ACC112 (cell line): ENCODE measurements around the gene PCNX2.
"Not testable (repeated sequence)": the region's sequence is repeated elsewhere in the genome, so short reads cannot be mapped to it uniquely, and the experiment has no call there.

ENCODE experiments used
- H2AFZ ChIP-seq: fragments of 200-600 bp; sonication (generic); one replicate; pipeline ENCODE4 v1.6.0; 2017; ENCODE audit warnings: antibody characterized with exemption, low read length; ENCODE audit not compliant: unreplicated experiment
- H3K27ac ChIP-seq: fragments of 200-600 bp; sonication (generic); 2 replicates; pipeline ENCODE4 v1.5.1; 2014; ENCODE audit warnings: low read depth, mild to moderate bottlenecking, antibody characterized with exemption, low read length, moderate library complexity
- H3K27me3 ChIP-seq: fragments of 200-600 bp; sonication (generic); 2 replicates; pipeline ENCODE4 v1.6.1; 2014; ENCODE audit warnings: mild to moderate bottlenecking, antibody characterized with exemption, low read length, moderate library complexity, mixed read lengths; ENCODE audit not compliant: insufficient read depth
- H3K36me3 ChIP-seq: fragments of 200-600 bp; sonication (generic); 2 replicates; pipeline ENCODE4 v1.6.1; 2016; ENCODE audit warnings: mild to moderate bottlenecking, antibody characterized with exemption, low read length, moderate library complexity, mixed read lengths; ENCODE audit not compliant: insufficient read depth
- H3K4me1 ChIP-seq: fragments of 200-600 bp; sonication (generic); one replicate; pipeline ENCODE4 v1.6.1; 2016; ENCODE audit warnings: low read length, mixed read lengths; ENCODE audit not compliant: insufficient read depth, unreplicated experiment, control insufficient read depth
- H3K4me3 ChIP-seq: fragments of 200-600 bp; sonication (generic); 2 replicates; pipeline ENCODE4 v1.5.1; 2014; ENCODE audit warnings: mild to moderate bottlenecking, low read depth, low read length
- H3K79me2 ChIP-seq: fragments of 200-600 bp; sonication (generic); one replicate; pipeline ENCODE4 v1.6.0; 2016; ENCODE audit warnings: low read length; ENCODE audit not compliant: control insufficient read depth, unreplicated experiment, insufficient read depth

PCNX2 gene

GRCh38 chr1:233016798-233017197 lies 278.7 kb downstream of the PCNX2 start:
- Histone ChIP-seq H3K27ac (no peak overlapping the region), H3K4me1 (no peaks in the 10 kb centered on the region), H2AFZ (no peak overlapping the region), H3K36me3 (no peaks in the 10 kb centered on the region), H3K27me3 (no peaks in the 10 kb centered on the region), H3K79me2 (no peaks in the 10 kb centered on the region), H3K4me3 (no peak overlapping the region)

DNA sequence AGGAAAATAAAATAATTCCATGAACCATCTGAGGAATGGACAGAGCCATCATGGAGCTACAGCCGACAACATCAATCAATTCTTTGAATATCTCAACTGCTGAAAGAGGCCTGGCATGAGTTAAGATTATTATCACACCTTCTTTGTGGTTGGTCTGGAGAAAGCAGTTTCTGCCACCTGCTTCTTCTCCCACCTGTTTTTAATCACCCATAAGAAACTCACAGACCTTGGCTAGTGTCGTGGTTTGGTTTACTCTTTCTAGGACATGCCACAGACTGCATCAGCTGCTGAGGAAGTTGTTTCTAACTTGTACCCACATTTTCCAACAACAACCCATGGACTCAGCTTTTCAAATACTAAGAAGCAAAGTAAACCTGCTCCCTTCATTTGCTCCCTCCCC lies 279.6 kb downstream of the PCNX2 start:
- no peaks in the 10 kb centered on the region for H3K27me3 ChIP-seq
- H2AFZ ChIP-seq, result no peak overlapping the region
- no peaks in the 10 kb centered on the region for H3K4me1 ChIP-seq
- no peak overlapping the region for H3K27ac ChIP-seq
- no peaks in the 10 kb centered on the region for H3K36me3 ChIP-seq
- no peaks in the 10 kb centered on the region for H3K79me2 ChIP-seq
- H3K4me3 ChIP-seq, result no peak overlapping the region

DNA sequence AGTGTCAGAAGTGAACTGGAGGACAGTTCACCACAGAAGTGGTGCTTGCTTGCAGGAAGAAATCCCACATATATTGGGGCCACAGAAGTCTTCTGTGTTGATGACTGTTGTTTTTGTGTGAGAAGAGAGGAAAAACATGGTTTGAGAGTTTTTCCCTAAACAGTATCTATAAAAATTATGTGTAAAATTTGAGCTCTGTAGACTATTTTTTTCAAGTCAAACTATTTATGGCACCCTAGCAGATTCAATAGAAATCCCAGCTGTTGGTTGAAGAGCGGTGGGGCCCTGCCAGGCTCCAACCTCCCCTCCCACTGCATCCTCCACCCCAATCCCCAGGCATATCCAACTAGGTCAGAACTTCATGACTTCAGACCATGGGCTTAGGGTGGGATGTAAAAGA lies 283.5 kb downstream of the PCNX2 start:
- no peak overlapping the region for H3K4me3 ChIP-seq
- no peak overlapping the region for H2AFZ ChIP-seq
- no peaks in the 10 kb centered on the region for H3K36me3 ChIP-seq
- H3K27ac ChIP-seq, result no peak overlapping the region
- no peaks in the 10 kb centered on the region for H3K27me3 ChIP-seq
- no peaks in the 10 kb centered on the region for H3K4me1 ChIP-seq
- H3K79me2 ChIP-seq, result no peaks in the 10 kb centered on the region

DNA sequence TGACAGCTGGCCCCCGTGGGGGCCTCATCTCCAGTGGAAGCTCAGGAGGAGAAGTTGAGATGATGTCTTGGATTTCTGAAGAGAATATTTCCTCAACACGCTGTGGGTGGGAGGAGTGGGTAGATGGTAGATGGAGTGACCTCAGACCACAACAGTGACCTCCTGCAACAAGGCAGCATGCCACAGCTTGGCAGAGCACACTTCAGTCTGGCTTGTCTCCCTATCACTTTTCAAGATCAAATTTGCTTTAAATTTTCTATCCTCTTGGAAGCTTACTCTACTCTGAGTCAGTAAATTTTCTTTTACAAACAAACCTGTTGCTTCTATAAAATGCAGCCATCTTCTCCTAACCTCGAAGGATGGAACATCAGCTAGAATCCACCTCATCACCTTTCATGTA lies 285.4 kb downstream of the PCNX2 start:
- H3K27ac ChIP-seq, result no peak overlapping the region
- H3K36me3 ChIP-seq, result no peaks in the 10 kb centered on the region

GRCh38 chr1:233006541-233006973 lies 289.0 kb downstream of the PCNX2 start:
- Histone ChIP-seq H3K36me3 (no peaks in the 10 kb centered on the region), H2AFZ (no peak overlapping the region), H3K27ac (no peak overlapping the region), H3K4me1 (no peaks in the 10 kb centered on the region), H3K27me3 (no peaks in the 10 kb centered on the region), H3K4me3 (no peak overlapping the region), H3K79me2 (no peaks in the 10 kb centered on the region)

More for the DNA sequence above, 285.4 kb downstream of the PCNX2 start:
- Histone ChIP-seq H3K79me2 (no peaks in the 10 kb centered on the region), H3K4me3 (no peak overlapping the region), H3K4me1 (no peaks in the 10 kb centered on the region), H2AFZ (no peak overlapping the region), H3K27me3 (no peaks in the 10 kb centered on the region)

DNA sequence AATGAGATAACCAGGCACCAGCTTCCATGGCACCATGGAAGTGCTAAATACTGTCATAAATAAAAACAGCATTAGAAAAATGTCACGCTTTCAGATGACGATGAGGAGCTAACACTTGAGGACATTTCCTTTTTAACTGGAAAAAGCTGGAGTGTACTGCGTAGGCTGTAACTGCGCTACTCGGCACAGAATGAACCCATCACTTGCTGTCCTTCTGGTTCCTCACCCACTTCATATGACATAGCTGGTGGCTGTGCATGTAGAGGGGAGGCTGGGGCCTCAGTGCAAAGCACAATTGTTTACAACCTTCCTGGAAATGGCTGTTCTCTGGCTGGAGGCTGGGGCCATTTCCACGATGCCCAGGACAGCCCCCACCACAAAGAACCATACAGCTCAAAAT lies 289.4 kb downstream of the PCNX2 start:
- Histone ChIP-seq H3K79me2 (no peaks in the 10 kb centered on the region), H3K4me3 (no peak overlapping the region), H2AFZ (no peak overlapping the region), H3K4me1 (no peaks in the 10 kb centered on the region), H3K27me3 (no peaks in the 10 kb centered on the region), H3K27ac (no peak overlapping the region), H3K36me3 (no peaks in the 10 kb centered on the region)

DNA sequence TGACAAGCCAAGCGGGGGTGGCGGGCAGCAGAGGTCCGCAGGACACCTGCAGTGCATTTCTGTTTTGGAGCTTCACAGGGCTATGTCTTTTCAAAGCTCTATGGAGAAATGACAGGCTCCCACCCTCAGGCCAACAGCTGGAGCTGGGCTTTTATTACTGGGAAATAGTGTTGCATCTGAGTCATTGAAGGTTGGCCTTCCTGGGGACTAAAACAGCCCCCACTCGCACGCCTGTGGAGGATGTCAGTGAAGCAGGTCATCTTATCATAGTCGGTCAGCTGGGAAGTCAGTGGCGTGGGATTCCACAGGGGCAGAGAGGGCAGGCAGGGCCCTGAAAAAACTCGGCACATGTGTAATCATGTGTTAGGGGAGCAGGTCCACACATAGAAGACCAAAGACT lies 289.8 kb downstream of the PCNX2 start:
- Histone ChIP-seq H3K36me3 (no peaks in the 10 kb centered on the region), H3K4me1 (no peaks in the 10 kb centered on the region), H3K4me3 (no peak overlapping the region), H3K27ac (no peak overlapping the region), H3K79me2 (no peaks in the 10 kb centered on the region), H2AFZ (no peak overlapping the region), H3K27me3 (no peaks in the 10 kb centered on the region)

DNA sequence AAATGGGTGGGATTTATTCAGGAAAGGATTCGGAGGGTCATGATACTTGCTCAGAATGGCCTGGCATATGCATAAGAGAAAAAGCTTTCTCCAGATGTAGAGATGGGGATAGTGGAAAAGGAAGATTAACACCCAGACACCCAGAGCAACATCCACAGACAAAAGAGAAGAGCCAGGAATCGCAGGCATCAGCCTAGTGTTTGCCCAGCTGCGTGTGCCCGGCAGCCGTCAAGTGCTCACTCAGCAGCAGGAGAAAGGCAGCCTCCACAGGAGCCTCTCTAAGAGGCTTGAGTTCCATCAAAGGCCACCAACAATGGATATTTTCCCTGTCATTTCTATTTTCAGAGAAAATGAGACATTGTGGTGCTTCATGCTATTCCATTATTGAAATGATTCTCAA lies 290.4 kb downstream of the PCNX2 start:
- no peak overlapping the region for H2AFZ ChIP-seq
- no peak overlapping the region for H3K4me3 ChIP-seq
- H3K4me1 ChIP-seq, result no peaks in the 10 kb centered on the region
- H3K27ac ChIP-seq, result no peak overlapping the region
- no peaks in the 10 kb centered on the region for H3K36me3 ChIP-seq
- H3K27me3 ChIP-seq, result no peaks in the 10 kb centered on the region
- no peaks in the 10 kb centered on the region for H3K79me2 ChIP-seq

GRCh38 chr1:233004451-233004850 lies 291.1 kb downstream of the PCNX2 start:
- Histone ChIP-seq H3K79me2 (no peaks in the 10 kb centered on the region), H2AFZ (no peak overlapping the region), H3K4me1 (no peaks in the 10 kb centered on the region), H3K27me3 (no peaks in the 10 kb centered on the region), H3K4me3 (no peak overlapping the region), H3K27ac (no peak overlapping the region), H3K36me3 (no peaks in the 10 kb centered on the region)

- not testable (repeated sequence) for H3K27me3 ChIP-seq
Measured at GRCh38 chr1:233003638-233004037, 291.9 kb downstream of the PCNX2 start.

GRCh38 chr1:232999956-233000625 lies 295.4 kb downstream of the PCNX2 start:
- Histone ChIP-seq H3K27me3 (no peaks in the 10 kb centered on the region), H3K4me3 (no peak overlapping the region), H3K4me1 (no peaks in the 10 kb centered on the region), H3K27ac (no peak overlapping the region), H3K79me2 (no peaks in the 10 kb centered on the region), H3K36me3 (0 out of 2 replicates have a peak, but pooled peaks cover under 1% of the 10 kb centered on the region), H2AFZ (no peak overlapping the region)

More at GRCh38 chr1:233003638-233004037, 291.9 kb downstream of the PCNX2 start:
- H3K27ac ChIP-seq, H2AFZ ChIP-seq, H3K4me3 ChIP-seq, H3K4me1 ChIP-seq, H3K36me3 ChIP-seq, H3K79me2 ChIP-seq: not testable (repeated sequence)
